A673 (cell line): ENCODE results near the gene PRKAR2B.

Experiments used
- CTCF ChIP-seq: fragments of 300-800, 200-600 bp; sonication (generic); conservative IDR thresholded peaks from 2 replicates; pipeline ENCODE4 v1.5.1; 2017; ENCODE audit warnings: low read depth, mild to moderate bottlenecking, antibody characterized with exemption, low read length, moderate library complexity, mixed read lengths
- EZH2 ChIP-seq: fragments of 200-600 bp; sonication (generic); IDR thresholded peaks from 2 replicates; pipeline ENCODE4 v1.6.1; 2017; ENCODE audit warnings: borderline replicate concordance, low read depth, mild to moderate bottlenecking, mixed read lengths, antibody characterized with exemption, low read length; ENCODE audit not compliant: poor library complexity, severe bottlenecking

- TF ChIP-seq CTCF (no peak), EZH2 (no peak)
These were observed 41.9 kb upstream of the PRKAR2B start for GRCh38 chr7:107002529-107002998.
